Measurements from ENCODE around the gene PRKG1. TPM values are rescaled to one million over a fixed set of nuclear protein-coding genes. Genes with fewer than 3 reads are reported as not detected.

PRKG1 gene
- total and polyA plus RNA-seq, 2 experiments from 2014 or later: 18.2 to 21.1 TPM

GRCh38 chr10:51377070-51377931 lies 303.0 kb downstream of the PRKG1 start (continued):
- 0 out of 2 replicates have a peak, but pooled peaks have one; percentile 14 for TF ChIP-seq ZNF462 (CRISPR knock-in tag; IDR thresholded peaks at IDR 0.05)
- no peak for TF ChIP-seq CTCF (conservative IDR thresholded peaks at IDR 0.05; ENCODE audit: low read depth in 2 of 2)
- no peak for TF ChIP-seq NANOG (IDR thresholded peaks at IDR 0.05; ENCODE audit: borderline replicate concordance)
- TF ChIP-seq JUNB (IDR thresholded peaks at IDR 0.05; ENCODE audit: unreplicated experiment): no peak
- no peak for TF ChIP-seq EZH2phosphoT487 (IDR thresholded peaks at IDR 0.05; ENCODE audit: unreplicated experiment)

All from GM23338 (cell line).